Bronchial epithelial cell (primary cell): ENCODE data around the gene TAPT1. TPM values are rescaled to one million over a fixed set of nuclear protein-coding genes. Genes with fewer than 3 reads are reported as not detected.

Experiments
- DNase-seq: peaks from one replicate; pipeline ENCODE4 v3.0.0-alpha.2; 2010; ENCODE audit warnings: low read depth
- FAIRE-seq: peaks from 2 replicates; lab custom pipeline; 2011; peaks lifted over from hg19 to GRCh38; lab: Jason Lieb, UNC
- H3K27me3 ChIP-seq: 2 replicates; pipeline ENCODE4 v1.5.1; 2011; ENCODE audit warnings: low read length; ENCODE audit not compliant: control insufficient read depth, insufficient read depth
- H3K36me3 ChIP-seq: 2 replicates; pipeline ENCODE4 v1.5.1; 2011; ENCODE audit warnings: low read length; ENCODE audit not compliant: control insufficient read depth, insufficient read depth
- H3K4me3 ChIP-seq: 2 replicates; pipeline ENCODE4 v1.5.1; 2011; ENCODE audit warnings: mild to moderate bottlenecking, low read depth, low read length, control low read depth
- CTCF ChIP-seq: IDR thresholded peaks from 2 replicates; pipeline ENCODE4 v1.5.1; 2011; ENCODE audit warnings: mild to moderate bottlenecking, moderate library complexity, low read length, control low read depth, inconsistent platforms; ENCODE audit not compliant: insufficient read depth, severe bottlenecking
- total RNA-seq: library from RNA; depleted of rRNA; stranded (reverse); fragments of >200 nt; gene quantifications from 2 replicates; pipeline ENCODE4 v1.2.1, GENCODE V29; 2014

The TAPT1 gene
- total RNA-seq, 1 donor from 2014 or later = 15.0 TPM

GRCh38 chr4:16162891-16163290, 63.4 kb downstream of the TAPT1 start:
- DNase-seq = no peak
- Histone ChIP-seq H3K4me3 (no peak overlapping the region), H3K27me3 (no peaks in the 10 kb centered on the region), H3K36me3 (peaks cover 4% of the 10 kb centered on the region)
- no peak for FAIRE-seq
- no peak for TF ChIP-seq CTCF

GRCh38 chr4:16161851-16162408, 64.3 kb downstream of the TAPT1 start:
- FAIRE-seq = no peak
- TF ChIP-seq CTCF = no peak
- DNase-seq = no peak
- H3K27me3 ChIP-seq = no peaks in the 10 kb centered on the region
- H3K36me3 ChIP-seq = peaks cover 4% of the 10 kb centered on the region
- no peak overlapping the region for H3K4me3 ChIP-seq

DNA sequence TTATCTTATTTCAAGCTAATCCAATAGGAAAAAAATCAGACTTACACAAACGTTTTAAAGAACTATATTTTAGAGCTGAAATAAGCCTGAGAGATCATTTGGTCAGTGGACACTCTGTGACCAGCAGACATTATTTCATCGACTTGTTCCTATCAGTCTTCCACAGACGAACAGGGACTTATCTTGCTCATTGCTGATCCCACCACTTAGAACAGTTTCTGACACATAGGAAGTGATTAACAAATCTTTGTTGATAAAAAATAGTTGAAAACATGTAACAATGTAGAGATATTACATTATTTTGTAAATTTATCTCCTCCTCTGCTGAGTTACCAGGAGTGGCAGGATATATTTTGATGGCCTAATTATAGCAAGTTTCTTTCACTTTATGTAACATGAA, 65.8 kb downstream of the TAPT1 start:
- H3K27me3 ChIP-seq = no peaks in the 10 kb centered on the region

DNA sequence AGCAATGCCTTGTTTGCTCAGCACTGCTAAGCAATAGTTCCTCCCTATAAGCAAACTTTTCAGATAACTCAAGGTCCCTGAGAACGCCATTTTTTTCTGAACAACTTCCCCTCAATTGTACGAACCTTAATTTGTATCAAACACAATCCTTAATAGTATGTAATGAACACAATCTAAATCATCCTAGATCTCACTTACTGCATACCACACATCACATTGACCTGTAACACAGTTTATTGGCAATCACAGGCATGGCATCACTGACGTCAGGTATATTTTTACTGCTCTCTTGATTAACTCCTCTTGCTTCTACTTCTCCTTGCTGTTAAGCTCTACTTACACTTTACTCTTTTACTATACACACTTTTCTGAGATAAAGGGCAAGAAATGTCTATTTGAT, 67.0 kb downstream of the TAPT1 start:
- DNase-seq (no peak), FAIRE-seq (no peak)
- no peak for TF ChIP-seq CTCF

More for the DNA sequence above, 65.8 kb downstream of the TAPT1 start:
- no peak overlapping the region for H3K4me3 ChIP-seq
- no peak for TF ChIP-seq CTCF
- no peak for DNase-seq
- no peak for FAIRE-seq
- peaks cover 4% of the 10 kb centered on the region for H3K36me3 ChIP-seq

GRCh38 chr4:16158504-16158852, 67.8 kb downstream of the TAPT1 start:
- FAIRE-seq = no peak
- peaks cover 4% of the 10 kb centered on the region for H3K36me3 ChIP-seq
- no peak overlapping the region for H3K4me3 ChIP-seq
- H3K27me3 ChIP-seq = no peaks in the 10 kb centered on the region
- no peak for DNase-seq
- TF ChIP-seq CTCF = no peak

More for the DNA sequence above, 67.0 kb downstream of the TAPT1 start:
- no peak overlapping the region for H3K4me3 ChIP-seq
- peaks cover 4% of the 10 kb centered on the region for H3K36me3 ChIP-seq
- no peaks in the 10 kb centered on the region for H3K27me3 ChIP-seq
